Measurements from ENCODE around the gene HOXD12.

The HOXD12 gene

DNA sequence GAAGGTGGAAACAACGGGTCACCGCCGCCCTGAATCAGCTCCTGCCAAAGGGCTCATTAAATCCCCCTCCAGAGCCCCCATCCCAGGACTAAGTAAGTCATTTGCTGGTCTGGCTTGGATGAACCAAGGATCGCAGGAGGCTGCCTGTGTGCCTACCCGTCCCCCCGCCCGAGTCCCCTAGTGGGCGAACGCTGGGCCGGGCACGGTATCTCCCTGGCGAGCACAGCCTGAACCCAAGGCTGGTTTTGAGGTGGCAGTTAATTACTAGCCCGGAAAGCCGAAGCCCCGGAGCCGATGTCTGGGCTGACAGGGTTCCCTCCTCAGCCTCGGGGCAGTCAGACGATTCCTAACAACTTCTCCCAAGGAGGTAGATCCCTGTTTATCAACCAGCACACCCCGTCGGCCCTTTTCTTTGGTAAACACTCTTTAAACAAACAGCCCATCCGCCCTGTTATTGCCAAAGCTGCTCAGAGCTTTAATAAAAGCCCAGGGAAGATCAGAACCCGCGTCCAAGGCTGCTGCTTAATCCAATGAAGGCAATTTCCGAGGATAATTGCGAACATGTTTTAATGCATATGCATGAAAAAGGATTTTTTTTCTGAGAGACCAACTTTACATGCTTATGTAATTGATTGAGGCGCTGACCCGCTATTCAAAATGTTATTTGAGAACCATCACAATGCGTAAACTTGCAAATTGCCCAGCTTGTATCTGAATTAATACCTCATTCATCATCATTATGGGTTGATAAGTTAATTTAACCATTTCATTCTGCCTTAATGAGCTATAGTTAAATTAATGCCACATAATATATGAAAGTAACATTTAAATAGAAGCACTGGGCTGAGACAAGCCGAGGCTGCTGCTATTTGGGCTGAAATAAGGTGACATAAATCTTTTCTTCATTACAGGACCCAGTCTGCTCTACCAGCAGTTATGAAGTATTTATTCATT, 26.4 kb upstream of the HOXD12 start:
- Histone ChIP-seq H3K27me3 (ENCODE audit: control insufficient read depth in 5 of 5, insufficient read depth in 4 of 5, low read length in 5 of 5) (peaks cover 70 to 94% (median 87%) of the 10 kb centered on the region in 5 donors), H3K4me3 (ENCODE audit: low read depth in 1 of 5, low read length in 5 of 5) (no peak overlapping the region), H3K9me3 (ENCODE audit: control insufficient read depth in 5 of 5, low read length in 5 of 5) (peaks cover 0 to 3% (median 0%) of the 10 kb centered on the region in 5 donors), H3K36me3 (ENCODE audit: control insufficient read depth in 5 of 5, insufficient read depth in 5 of 5, low read length in 5 of 5) (no peaks in the 10 kb centered on the region), H3K4me1 (ENCODE audit: control insufficient read depth in 5 of 5, insufficient read depth in 5 of 5, low read length in 5 of 5) (peaks cover 0 to 19% (median 10%) of the 10 kb centered on the region in 5 donors), H3K9ac (ENCODE audit: low read length in 5 of 5) (no peak overlapping the region), H3K27ac (ENCODE audit: low read depth, low read length) (no peak overlapping the region)

DNA sequence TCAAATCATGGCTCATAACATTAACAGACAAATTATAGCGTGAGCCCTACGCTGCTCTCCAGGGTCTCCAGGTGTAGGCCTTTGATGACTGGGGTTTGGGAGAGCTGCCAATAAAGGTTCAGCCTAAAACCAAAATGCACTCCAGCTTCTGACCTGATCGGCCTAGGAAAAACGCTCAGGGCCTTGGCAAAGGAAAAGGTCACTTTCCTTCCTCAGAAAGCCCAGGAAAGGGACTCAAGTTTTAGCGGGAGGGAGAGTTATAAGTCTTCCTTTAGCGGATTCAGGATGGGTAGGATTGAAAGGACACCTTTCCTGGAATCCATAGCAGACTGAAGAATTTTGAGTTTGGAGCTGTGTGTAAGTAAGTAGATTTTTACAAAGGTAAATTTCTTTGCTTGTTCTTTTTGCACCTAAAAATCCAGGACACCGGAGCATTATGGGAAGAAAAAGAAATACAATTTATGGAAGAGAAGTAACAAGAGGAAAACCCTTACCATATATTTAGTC, 24.6 kb upstream of the HOXD12 start:
- Histone ChIP-seq H3K27me3 (ENCODE audit: control insufficient read depth in 5 of 5, insufficient read depth in 4 of 5, low read length in 5 of 5) (peaks cover 72 to 93% (median 87%) of the 10 kb centered on the region in 5 donors), H3K36me3 (ENCODE audit: control insufficient read depth in 5 of 5, insufficient read depth in 5 of 5, low read length in 5 of 5) (no peaks in the 10 kb centered on the region), H3K4me1 (ENCODE audit: control insufficient read depth in 5 of 5, insufficient read depth in 5 of 5, low read length in 5 of 5) (peaks cover 0 to 23% (median 13%) of the 10 kb centered on the region in 5 donors), H3K27ac (ENCODE audit: low read depth, low read length) (no peak overlapping the region), H3K9ac (ENCODE audit: low read length in 5 of 5) (no peak overlapping the region), H3K9me3 (ENCODE audit: control insufficient read depth in 5 of 5, low read length in 5 of 5) (peaks cover 0 to 7% (median 0%) of the 10 kb centered on the region in 5 donors), H3K4me3 (ENCODE audit: low read depth in 1 of 5, low read length in 5 of 5) (no peak overlapping the region)

DNA sequence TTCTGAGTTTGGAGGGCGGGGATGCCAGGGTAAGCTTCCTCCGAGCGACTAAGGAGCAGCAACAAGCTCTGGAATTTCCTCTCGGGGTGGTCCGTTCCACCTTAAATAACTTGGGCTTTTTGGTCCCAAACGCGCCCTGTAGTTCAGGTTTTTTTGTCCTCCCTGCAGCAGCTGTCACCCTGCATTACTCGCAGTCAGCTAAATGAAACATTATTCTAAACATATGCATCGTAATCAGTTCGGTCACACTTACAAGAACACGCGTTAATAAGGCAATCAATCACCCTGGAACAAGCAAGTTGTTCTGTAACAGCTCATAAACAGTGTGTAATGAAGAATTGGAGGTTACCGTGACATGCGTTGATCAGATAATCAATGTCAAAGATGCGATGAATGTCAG, 24.1 kb upstream of the HOXD12 start:
- H3K9me3 ChIP-seq (ENCODE audit: control insufficient read depth in 5 of 5, low read length in 5 of 5): peaks cover 0 to 7% (median under 1%) of the 10 kb centered on the region in 5 donors
- H3K4me1 ChIP-seq (ENCODE audit: control insufficient read depth in 5 of 5, insufficient read depth in 5 of 5, low read length in 5 of 5): peaks cover 0 to 27% (median 14%) of the 10 kb centered on the region in 5 donors
- H3K36me3 ChIP-seq (ENCODE audit: control insufficient read depth in 5 of 5, insufficient read depth in 5 of 5, low read length in 5 of 5): no peaks in the 10 kb centered on the region
- no peak overlapping the region for H3K27ac ChIP-seq (ENCODE audit: low read depth, low read length)
- H3K27me3 ChIP-seq (ENCODE audit: control insufficient read depth in 5 of 5, insufficient read depth in 4 of 5, low read length in 5 of 5): peaks cover 72 to 89% (median 84%) of the 10 kb centered on the region in 5 donors
- no peak overlapping the region for H3K9ac ChIP-seq (ENCODE audit: low read length in 5 of 5)
- no peak overlapping the region for H3K4me3 ChIP-seq (ENCODE audit: low read depth in 1 of 5, low read length in 5 of 5)

GRCh38 chr2:176076063-176076462, 23.5 kb upstream of the HOXD12 start:
- Histone ChIP-seq H3K27ac (ENCODE audit: low read depth, low read length) (no peak overlapping the region), H3K27me3 (ENCODE audit: control insufficient read depth in 5 of 5, insufficient read depth in 4 of 5, low read length in 5 of 5) (peaks cover 76 to 89% (median 84%) of the 10 kb centered on the region in 5 donors), H3K9ac (ENCODE audit: low read length in 5 of 5) (no peak overlapping the region), H3K4me3 (ENCODE audit: low read depth in 1 of 5, low read length in 5 of 5) (no peak overlapping the region), H3K36me3 (ENCODE audit: control insufficient read depth in 5 of 5, insufficient read depth in 5 of 5, low read length in 5 of 5) (no peaks in the 10 kb centered on the region), H3K9me3 (ENCODE audit: control insufficient read depth in 5 of 5, low read length in 5 of 5) (peaks cover 0 to 12% (median 3%) of the 10 kb centered on the region in 5 donors), H3K4me1 (ENCODE audit: control insufficient read depth in 5 of 5, insufficient read depth in 5 of 5, low read length in 5 of 5) (peaks cover 0 to 32% (median 18%) of the 10 kb centered on the region in 5 donors)

GRCh38 chr2:176076796-176077195, 22.8 kb upstream of the HOXD12 start:
- no peaks in the 10 kb centered on the region for H3K36me3 ChIP-seq (ENCODE audit: control insufficient read depth in 5 of 5, insufficient read depth in 5 of 5, low read length in 5 of 5)
- no peak overlapping the region for H3K9ac ChIP-seq (ENCODE audit: low read length in 5 of 5)
- no peak overlapping the region for H3K27ac ChIP-seq (ENCODE audit: low read depth, low read length)
- H3K4me1 ChIP-seq (ENCODE audit: control insufficient read depth in 5 of 5, insufficient read depth in 5 of 5, low read length in 5 of 5): peaks cover 0 to 27% (median 16%) of the 10 kb centered on the region in 5 donors
- H3K4me3 ChIP-seq (ENCODE audit: low read depth in 1 of 5, low read length in 5 of 5): no peak overlapping the region
- H3K9me3 ChIP-seq (ENCODE audit: control insufficient read depth in 5 of 5, low read length in 5 of 5): peaks cover 0 to 12% (median 3%) of the 10 kb centered on the region in 5 donors
- H3K27me3 ChIP-seq (ENCODE audit: control insufficient read depth in 5 of 5, insufficient read depth in 4 of 5, low read length in 5 of 5): peaks cover 76 to 88% (median 82%) of the 10 kb centered on the region in 5 donors

DNA sequence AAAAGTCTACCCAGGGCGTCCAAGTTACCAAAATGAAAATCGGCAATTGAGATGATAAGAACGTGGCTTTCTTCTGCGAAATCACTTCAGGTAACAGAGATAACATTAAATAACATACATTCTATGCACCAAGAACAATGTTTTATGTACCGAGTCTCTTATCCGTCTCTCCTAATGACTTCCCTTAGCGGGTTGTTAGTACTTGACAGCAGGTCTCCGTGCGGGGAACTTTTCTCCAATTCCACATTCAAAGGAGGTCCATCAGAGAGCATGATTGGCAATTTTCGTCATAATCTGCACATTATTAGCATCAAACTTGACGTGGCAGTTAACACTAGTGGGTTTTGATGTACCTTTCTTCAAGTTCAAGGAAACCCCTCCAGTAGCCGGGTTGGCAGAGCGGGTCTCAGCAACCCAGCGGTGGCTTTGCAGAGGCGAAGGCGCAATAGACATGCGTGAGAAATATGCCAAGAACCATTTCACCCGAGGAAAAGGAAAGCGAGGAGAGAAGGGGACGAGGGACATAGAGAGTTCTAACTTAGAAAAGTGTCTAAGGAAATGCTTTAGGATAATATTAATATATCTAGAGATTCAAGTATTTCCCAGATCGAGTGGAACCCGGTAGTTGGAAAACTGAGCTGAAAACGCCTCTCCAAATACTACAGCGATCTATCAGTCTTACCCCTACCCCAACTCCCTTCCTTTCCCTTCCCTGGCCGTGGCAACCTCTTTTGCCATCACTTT, 20.9 kb upstream of the HOXD12 start:
- H3K4me1 ChIP-seq (ENCODE audit: control insufficient read depth in 5 of 5, insufficient read depth in 5 of 5, low read length in 5 of 5): peaks cover 0 to 31% (median 20%) of the 10 kb centered on the region in 5 donors
- H3K27ac ChIP-seq (ENCODE audit: low read depth, low read length): no peak overlapping the region
- no peaks in the 10 kb centered on the region for H3K36me3 ChIP-seq (ENCODE audit: control insufficient read depth in 5 of 5, insufficient read depth in 5 of 5, low read length in 5 of 5)
- H3K27me3 ChIP-seq (ENCODE audit: control insufficient read depth in 5 of 5, insufficient read depth in 4 of 5, low read length in 5 of 5): peaks cover 80 to 88% (median 84%) of the 10 kb centered on the region in 5 donors
- H3K9me3 ChIP-seq (ENCODE audit: control insufficient read depth in 5 of 5, low read length in 5 of 5): peaks cover 0 to 12% (median 5%) of the 10 kb centered on the region in 5 donors
- peak overlapping the region in 1 of 5 donors; percentile 51 for H3K4me3 ChIP-seq (ENCODE audit: low read depth in 1 of 5, low read length in 5 of 5)
- H3K9ac ChIP-seq (ENCODE audit: low read length in 5 of 5): no peak overlapping the region

DNA sequence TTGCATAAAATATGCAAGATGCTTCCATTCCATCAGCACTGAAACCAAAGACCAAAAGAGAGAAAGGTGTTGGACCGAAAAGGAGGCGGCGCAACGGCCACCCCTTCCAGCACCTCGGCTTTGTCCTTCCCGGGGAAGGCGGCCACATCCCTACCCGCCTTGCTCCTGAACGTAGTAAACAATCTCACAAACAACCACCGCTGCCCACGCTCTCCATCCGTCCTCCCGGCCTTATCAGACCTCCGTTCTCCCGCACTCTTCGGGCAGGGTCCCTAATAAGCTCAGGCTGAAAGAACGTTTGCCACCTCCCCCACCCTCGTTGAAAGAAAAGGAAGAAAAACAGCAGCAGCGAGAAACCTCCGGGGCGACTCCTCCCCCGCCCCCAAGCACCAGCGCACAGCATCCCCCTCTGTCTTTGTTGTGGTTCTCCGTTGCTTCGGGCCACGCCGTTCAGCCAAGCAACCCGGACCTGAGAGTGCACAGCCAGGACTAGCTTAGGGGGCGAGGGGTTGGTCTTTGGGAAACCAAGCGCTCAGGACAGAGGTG, 20.2 kb upstream of the HOXD12 start:
- peaks cover 80 to 89% (median 88%) of the 10 kb centered on the region in 5 donors for H3K27me3 ChIP-seq (ENCODE audit: control insufficient read depth in 5 of 5, insufficient read depth in 4 of 5, low read length in 5 of 5)
- H3K4me1 ChIP-seq (ENCODE audit: control insufficient read depth in 5 of 5, insufficient read depth in 5 of 5, low read length in 5 of 5): peaks cover 0 to 31% (median 20%) of the 10 kb centered on the region in 5 donors
- no peaks in the 10 kb centered on the region for H3K36me3 ChIP-seq (ENCODE audit: control insufficient read depth in 5 of 5, insufficient read depth in 5 of 5, low read length in 5 of 5)
- peaks cover 0 to 12% (median 5%) of the 10 kb centered on the region in 5 donors for H3K9me3 ChIP-seq (ENCODE audit: control insufficient read depth in 5 of 5, low read length in 5 of 5)
- no peak overlapping the region for H3K27ac ChIP-seq (ENCODE audit: low read depth, low read length)
- H3K9ac ChIP-seq (ENCODE audit: low read length in 5 of 5): no peak overlapping the region
- peak overlapping the region in 3 of 5 donors; percentile 32 to 52 (median 51) for H3K4me3 ChIP-seq (ENCODE audit: low read depth in 1 of 5, low read length in 5 of 5)

DNA sequence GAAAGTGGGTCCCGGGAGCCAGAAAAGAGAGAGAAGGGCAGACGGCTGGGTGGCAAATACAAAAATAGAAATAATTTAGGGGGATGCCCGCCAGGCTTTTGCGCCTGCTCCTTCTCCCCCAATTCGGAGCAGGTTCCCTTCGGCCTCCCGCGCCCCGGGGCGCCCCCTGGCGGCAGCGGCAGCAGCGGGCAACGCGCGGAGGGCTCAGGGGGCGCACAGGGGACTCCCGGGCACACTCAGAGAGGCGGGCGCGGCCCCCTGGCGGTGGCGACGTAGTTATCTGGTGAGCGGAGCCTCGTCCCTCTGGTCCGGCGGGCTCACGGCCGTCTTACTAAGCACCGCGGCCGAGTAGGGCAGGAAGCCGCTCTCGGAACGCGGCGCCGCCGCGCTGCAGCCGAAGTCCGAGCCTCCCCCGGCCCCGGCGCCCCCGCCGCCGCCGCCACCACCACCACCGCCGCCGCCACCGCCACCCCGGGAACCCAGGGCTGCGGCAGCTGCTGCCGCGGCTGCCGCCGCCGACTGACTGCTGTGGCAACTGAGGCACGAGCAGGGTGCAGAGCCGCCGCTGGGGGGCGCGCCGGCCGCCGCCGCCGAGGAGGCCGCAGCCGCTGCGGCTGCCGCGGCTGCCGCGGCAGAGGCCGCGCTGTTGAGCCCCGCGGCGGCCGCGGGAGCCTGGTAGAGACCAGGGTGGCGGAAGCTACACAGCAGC, 19.6 kb upstream of the HOXD12 start:
- Histone ChIP-seq H3K4me3 (ENCODE audit: low read depth in 1 of 5, low read length in 5 of 5) (peak overlapping the region in 4 of 5 donors; percentile 17 to 56 (median 44)), H3K27ac (ENCODE audit: low read depth, low read length) (no peak overlapping the region), H3K9ac (ENCODE audit: low read length in 5 of 5) (no peak overlapping the region), H3K36me3 (ENCODE audit: control insufficient read depth in 5 of 5, insufficient read depth in 5 of 5, low read length in 5 of 5) (no peaks in the 10 kb centered on the region), H3K4me1 (ENCODE audit: control insufficient read depth in 5 of 5, insufficient read depth in 5 of 5, low read length in 5 of 5) (peaks cover 0 to 34% (median 23%) of the 10 kb centered on the region in 5 donors), H3K9me3 (ENCODE audit: control insufficient read depth in 5 of 5, low read length in 5 of 5) (peaks cover 0 to 12% (median 5%) of the 10 kb centered on the region in 5 donors), H3K27me3 (ENCODE audit: control insufficient read depth in 5 of 5, insufficient read depth in 4 of 5, low read length in 5 of 5) (peaks cover 79 to 90% (median 88%) of the 10 kb centered on the region in 5 donors)
